ENCODE measurements around the gene EZR.
A peak's percentile ranks its signal among the peaks of the same experiment; 100 is the strongest.

Gene EZR

DNA sequence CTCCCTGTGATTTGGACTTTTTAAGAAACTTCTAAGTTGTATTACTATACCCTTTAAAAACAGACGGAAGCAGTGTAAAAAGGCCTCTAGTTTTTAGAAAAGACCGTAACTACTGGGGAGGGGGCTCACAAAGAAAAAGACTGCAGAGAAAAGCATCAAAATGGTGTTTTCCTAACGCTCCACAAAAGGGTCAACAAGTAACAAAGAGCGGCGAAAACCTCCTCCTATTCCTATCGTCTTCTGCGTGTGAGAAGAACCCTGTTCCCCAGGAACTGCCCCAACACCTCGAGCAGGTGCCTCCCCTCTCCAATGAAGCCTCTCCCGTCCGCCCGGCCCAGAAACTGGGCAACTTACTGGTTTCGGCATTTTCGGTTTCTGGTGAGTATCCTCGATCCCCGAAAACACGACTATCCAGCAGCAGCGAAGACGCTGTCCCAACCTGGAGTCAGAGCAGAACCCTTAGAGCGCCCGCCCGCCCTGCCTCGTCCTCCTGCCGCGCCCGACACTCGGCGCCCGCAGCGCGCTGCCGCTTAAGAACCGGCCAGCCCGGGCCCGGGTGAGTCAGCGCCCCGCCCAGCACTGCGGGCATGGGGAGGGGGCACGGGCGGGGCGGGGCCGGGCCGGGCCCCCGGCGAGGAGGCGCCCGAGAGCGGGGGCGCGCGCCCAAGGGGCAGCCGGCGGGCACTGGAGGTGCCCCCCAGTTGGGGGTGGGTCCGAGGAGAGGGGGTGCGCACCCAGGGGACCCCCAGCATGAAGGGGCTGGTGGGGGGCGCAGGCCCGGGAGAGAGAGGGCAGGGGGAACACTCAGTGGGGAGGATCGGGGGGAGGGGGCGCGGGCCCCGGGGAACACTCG lies 1.2 kb downstream of the EZR start:
- peak; percentile 77 for DNase-seq

DNA sequence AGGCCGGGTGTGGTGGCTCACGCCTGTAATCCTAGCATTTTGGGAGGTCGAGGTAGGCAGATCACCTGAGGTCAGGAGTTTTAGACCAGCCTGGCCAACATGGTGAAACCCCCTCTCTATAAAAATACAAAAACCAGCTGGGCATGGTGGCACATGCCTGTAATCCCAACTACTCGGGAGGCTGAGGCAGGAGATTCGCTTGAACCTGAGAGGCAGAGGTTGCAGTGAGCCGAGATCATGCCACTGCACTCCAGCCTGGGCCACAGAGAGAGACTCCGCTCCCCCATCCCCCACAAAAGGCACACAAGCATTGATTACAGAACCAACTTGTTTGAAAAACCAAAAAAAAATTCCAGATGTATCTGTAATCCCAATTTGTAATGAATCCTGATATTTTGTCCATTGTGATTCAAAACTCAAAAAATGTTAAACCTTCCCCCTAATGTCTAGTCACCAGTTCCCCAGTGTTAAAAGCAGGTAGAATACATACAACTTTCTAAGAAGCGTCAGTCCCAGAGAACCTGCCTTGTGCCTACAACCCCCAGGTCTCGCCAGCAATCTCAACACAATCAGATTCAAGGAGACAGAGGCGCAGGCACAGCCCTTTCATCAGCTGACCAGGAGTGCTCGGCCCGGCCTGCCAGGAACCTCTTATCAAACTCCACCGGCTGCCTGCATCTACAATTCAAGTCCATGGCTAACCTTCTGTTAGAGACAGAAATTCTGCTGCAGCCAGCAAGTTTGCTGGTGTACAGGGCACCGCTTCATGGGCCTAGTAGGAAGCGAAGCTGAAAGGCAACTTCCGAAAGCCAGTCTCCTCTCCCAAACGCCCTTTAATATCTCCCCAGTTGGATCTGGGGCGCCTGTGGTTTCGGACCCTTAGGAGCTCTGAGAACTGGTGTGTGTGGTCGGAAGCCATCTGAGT lies 2.1 kb downstream of the EZR start:
- no peak for DNase-seq

DNA sequence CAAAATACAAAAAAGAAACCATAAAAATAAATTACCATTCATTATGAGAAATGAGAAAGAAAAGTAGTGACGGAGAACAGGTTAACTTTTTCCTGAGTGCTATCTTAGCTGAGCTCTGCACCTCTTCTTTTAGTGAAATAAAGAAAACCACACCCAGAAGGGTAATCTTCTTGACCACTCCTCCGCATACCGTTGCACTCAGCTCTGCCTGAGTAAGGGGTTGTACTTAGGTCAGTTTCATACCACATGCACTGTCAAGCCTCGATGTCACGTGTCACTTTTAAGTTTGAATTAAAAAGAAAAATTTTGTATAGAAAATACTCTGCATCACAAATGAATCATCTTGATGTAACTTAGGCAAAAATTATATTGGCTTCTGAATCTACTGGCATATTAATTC lies 2.8 kb downstream of the EZR start:
- DNase-seq: no peak

DNA sequence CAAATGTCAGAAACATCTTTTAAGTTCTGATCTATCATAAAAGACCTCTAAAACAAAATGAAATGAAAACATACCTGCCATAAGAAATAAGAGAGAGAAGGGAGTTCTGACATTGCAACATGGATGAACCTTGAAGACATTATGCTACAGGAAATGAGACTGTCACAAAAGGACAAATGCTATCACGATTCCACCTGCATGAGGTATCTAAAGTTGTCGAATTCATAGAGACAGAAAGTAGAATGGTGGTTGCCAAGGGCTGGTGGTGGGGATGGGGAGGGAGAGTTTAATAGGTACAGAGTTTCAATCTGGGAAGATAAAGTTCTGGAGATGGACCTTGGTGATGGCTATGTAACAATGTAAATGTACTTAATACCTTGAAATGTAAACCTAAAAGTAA lies 3.3 kb downstream of the EZR start:
- no peak for DNase-seq

DNA sequence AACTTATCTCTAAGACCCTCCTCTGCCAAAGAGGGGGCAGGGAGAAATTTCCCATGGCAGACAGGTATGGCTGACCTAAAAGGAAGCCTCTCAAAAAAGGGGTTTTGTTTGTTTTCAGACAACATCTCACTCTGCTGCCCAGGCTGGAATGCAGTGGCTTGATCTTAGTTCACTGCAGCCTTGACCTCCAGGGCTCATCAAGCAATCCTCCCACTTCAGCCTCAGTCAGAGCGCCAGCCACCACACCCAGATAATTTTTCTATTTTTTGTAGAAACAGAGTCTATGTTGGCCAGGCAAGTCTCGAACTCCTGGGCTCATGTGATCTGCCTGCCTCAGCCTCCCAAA lies 3.8 kb downstream of the EZR start:
- no peak for DNase-seq

DNA sequence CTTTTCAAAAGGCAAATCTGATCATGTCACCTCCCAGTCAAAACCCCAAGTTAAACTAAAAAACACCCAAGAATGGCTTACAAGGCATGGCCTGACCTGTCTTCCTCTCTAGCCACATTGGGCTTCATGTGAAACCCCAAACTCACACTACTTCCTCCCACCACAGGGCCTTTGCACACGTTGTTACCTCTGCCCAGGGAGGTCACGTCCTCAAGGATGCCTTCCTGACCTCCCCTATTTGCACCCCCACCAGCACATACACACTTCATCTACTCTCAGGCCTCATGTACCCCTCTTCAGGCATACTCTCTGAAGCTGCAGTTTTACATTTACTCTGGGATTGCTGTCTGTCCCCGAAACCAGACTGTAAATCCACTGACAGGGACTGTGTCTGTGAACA lies 6.1 kb downstream of the EZR start:
- DNase-seq: no peak

DNA sequence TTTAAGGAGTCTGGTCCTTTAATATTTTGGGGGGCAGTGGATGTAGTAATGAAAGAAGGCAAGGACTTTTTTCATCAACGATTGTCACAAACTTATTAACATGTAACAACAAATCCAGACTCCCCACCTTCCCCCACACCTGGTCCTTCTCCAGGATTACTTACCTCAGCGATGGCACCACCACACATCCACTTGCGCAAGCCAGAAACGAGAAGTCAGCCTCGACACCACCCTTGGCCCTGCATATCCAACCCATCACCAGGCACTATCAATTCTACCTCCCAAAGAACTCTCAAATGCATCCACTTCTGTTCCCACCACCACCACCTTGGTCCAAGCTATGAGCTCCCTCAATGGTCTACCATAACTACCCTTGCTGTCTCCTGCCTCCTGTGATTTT lies 6.6 kb downstream of the EZR start:
- no peak for DNase-seq

DNA sequence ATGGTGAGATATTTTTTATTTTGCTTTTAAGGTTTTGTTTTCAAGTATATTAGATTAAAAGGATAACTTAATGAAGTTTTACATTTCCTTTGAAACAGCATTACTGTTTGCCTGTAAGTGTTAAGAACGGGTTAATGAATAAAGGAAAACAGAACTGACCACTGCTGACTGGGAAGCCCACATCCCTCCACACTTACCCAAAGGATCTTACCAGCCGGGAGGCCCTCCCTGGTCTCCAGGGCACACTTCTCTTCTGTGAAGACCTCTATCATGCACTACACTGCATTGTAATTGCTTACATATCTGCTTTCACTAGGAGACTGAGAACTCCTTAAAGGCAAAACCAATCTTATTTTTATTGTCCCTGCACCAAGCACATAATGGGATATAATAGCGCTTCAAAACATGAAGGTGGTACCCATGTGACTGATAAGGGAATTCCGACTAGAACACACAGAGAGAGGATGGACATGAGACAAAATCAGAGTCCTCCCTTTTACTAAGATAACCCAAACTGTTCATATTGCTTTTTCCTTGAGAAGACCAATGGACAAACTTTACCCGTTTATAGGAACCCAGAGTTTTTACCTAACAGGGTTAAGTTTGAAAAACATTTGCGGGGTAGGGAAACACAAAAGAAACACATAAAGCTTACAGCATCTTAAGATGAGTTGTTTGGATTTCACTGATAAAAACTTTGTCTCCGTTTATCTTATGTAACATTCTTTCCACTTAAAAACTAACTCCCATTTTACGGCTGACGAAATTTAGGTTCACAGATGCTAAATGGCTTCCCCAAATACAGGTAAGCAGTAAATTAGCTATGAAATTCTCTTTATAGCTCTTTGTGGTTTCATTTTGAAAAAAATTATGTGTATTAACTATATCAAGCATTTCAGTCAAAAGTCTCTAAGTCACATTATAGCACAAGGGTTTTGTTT lies 8.7 kb downstream of the EZR start:
- DNase-seq: no peak

DNA sequence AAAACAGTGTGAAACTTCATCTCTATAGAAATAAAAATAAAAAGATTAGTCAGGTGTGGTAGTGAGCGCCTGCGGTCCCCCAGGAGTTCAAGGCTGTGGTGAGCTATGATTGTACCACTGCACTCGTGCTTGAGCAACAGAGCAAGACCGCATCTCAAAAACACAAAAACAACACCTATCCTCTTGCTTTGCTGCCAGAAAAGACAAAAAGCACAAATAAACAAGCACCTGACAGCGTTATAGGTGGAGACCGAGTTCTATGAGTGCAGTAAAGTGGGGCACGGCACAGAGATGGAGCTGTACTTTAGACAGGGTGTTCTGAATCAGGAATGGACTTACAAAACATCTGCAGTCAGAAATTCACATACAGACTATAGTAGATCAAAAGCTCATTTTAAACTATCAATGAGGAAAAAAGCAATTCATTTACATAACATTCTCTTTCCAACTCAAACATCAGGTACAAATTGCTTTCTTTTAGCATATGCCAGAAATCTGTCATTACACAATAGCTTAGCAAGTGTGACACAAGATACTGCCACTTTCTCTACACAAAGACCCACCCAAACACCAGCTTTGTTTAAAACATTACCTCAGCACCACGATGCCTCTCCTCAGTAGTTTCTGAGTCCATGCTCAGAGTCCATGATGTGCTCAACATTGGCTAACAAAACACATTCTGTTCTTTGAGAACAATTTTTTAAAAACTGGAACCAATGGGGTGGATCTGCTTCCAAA lies 10.1 kb downstream of the EZR start:
- DNase-seq: no peak

DNA sequence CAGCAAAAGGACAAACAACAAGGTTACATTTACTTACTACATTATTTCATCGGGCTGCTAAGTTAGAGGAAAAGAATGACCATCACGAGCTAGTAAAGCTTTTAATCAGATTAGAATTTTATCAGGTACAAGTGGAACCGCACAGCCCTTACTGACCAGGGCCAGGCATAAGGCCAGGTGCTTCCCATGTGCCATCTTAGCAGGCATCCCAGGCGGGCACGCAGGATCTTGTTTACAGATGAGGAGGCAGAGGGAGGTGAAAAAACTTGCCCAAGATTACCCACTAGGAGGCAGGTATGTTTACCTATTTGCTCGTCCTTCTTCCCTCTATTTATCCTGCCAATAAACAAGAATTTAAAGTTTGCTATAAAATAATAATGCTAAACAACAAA lies 10.7 kb downstream of the EZR start:
- no peak for DNase-seq

DNA sequence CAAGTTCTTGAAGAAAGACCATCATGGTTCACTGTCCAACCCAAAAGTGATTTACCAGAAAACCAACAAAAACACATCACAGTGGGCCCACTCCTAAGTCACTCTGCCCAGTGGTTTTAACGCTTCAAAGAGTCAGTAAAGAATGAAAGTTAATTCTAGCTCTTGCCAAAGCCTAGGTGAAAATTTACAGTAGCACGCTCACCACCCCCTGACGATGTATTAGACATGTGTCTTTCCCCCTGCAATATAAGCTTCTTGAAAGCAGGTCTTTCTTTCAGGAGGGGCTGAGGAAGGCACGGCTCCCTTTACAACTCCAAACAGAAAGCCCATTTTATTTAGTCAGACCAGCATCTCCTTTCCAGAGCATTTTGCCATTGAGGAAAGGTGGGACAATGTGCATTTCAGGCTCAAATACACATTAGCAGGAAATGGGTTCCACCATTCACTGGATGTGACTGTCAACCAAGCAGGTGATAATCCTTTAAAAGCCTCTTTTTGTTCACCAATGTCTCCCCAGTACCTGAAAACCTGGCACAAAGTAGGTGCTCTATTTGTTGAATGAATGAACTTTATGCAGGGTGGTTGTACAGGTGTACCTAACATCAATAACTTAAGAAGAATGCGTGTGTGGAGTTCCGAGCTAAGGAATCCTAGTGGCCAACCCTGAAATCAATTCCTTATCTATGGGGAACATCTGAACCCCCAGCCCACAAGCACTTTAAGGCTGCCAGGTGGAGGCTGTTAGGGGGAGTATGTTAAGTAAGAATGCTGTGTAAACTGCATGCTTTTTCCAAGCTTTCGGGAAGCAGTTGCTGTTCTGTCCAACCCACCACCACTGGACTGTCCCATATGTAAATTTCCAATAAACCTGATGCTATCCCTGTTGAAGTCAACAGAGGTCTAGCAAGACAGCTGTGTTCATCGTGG lies 11.4 kb downstream of the EZR start:
- no peak for DNase-seq

DNA sequence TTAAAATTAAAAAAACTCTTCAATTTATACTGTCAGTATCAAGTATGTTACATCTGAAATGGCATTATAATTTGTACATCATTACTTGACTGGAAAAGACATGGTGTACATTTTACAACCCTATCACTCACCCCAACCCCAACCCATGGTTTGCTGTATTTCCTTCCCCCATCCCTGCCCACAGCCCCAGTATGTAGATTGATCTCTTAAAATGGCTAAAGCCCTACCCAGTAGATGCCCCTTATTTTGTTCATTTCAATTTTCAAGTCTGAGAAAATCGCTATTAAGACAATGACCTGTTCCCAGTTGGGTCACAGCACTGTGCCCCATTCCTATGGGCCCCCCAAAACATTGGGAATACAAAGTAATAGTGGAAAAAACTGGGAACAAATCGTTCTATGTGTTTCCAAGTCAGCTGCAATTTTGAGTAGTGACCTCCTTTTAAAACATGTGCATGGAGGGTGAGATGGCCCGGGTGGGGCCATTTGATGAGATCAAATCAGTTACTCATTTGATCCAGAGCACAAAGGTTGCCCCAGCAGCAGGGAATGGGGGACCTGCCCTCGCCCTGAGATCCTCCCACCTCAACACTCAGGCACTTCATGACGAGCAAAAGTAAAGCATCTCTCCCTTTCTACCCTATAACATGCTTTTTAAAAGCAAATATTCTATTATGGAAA lies 13.3 kb downstream of the EZR start:
- no peak for DNase-seq

DNA sequence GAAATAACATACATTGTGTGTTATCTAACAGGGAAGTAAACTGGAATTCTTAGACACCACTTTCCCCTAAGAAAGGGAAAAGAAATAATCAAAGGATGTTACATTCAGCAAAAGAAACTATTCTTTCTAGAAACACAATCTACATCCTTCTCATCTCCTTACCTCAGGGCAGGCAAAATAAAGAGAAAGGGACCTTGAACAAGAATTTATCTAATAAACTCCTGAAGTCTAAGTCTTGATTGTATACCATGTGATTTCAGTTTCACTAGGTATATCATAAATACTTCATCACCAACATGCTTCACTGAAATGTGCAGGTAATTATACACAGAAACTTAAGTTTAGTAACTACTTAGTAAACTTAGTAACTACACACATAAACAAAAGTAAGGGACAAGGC lies 15.0 kb downstream of the EZR start:
- DNase-seq: no peak

DNA sequence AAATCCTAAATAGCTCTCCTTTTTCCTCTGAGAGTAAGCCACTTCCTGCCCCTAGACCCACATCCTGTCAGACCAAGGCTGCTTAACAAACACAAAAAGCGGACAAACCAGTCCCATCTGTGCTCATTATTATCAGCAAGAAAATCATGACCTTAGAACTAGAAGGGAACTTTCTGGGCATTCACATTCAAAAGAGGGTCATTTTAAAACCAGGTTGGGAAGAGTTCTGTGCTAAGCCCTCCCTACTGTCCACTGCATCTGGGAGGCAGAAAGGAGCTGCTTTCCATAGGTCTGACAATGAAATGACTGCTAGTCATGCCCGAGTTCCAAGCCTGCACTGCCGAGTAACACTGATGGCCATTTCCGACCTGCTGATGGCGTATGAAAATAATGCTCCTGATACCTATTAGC lies 15.4 kb downstream of the EZR start:
- DNase-seq: no peak

DNA sequence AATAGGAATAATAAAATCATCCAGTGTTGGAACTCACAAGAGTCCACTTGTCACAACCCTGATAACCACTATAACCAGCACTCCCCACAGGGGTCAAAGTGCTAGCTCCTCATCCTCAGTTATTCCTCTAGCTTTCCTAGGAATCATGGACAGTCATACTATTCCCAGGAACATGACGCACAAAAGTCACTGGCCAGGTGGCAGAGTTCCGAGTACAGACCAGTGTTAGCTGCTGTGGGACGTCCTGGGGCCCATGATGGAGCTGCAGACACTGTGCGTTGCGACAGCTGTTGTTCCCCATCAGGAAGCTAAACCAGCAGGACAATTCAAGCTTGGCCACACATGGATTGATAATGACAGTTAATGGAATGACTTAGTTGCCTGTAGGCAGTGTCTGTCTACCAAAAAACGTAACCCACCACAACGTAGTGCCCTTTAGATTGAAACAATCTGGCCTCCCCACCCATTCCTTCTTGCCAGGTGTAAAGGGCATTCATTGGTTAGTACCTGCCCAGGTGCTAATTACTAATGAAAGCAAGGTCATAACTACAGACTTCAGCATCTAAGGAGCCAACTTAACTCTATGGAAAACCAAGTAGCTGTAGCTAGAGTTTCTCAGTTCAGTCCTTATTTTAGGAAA lies 17.4 kb downstream of the EZR start:
- DNase-seq: no peak

DNA sequence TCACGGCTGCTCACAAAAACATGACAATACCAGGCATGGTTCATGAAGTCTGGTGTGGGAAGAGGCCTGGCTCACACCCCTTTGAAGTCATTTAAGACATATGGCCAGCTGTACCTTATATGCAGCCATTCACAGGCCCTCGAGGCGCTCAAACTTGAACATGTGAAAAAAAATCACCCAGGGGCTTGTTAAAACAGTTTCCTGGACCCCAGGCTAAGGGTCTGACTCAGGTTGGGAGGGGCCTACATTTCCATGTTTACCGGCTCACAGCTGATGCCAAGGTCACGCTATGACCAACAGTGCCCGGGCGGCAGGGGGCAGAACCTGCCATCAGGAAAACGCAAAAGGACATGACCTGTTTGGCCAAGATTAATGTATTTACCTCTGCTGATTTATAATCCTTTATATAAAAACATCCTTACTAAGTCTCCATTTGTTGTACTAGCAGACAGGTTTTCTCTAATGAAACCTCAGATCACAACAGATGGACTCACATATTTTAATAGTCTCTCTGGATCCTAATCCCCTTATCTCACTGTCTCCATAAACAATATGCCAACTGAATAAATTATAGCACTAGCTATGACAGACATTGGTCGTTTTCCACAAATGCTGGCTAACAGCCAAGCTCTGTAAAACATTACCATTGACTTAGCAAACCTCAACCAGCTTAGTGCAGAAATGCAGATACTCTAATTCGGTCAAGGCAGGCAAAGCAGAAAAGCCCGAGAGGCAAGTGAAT lies 19.9 kb downstream of the EZR start:
- peak; percentile 54 for DNase-seq

DNA sequence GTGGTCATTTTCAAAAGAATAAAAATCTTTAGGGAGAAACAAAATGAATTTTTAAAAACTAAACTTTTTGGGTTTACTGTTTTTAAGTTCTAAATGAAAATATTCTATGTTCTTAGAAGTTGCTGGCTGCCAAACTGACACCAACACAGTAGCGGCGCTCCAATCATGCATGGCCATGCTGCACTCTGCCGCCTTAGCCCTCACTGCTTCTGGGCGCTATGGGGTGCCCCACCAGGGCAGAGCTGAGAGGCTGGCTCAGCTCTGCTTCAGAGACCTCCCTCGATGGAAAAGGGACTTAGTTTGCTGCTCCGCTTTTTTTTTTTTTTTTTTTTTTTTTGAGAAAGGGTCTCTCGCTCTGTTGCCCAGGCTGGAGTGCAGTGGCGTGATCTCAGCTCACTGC lies 20.9 kb downstream of the EZR start:
- no peak for DNase-seq

DNA sequence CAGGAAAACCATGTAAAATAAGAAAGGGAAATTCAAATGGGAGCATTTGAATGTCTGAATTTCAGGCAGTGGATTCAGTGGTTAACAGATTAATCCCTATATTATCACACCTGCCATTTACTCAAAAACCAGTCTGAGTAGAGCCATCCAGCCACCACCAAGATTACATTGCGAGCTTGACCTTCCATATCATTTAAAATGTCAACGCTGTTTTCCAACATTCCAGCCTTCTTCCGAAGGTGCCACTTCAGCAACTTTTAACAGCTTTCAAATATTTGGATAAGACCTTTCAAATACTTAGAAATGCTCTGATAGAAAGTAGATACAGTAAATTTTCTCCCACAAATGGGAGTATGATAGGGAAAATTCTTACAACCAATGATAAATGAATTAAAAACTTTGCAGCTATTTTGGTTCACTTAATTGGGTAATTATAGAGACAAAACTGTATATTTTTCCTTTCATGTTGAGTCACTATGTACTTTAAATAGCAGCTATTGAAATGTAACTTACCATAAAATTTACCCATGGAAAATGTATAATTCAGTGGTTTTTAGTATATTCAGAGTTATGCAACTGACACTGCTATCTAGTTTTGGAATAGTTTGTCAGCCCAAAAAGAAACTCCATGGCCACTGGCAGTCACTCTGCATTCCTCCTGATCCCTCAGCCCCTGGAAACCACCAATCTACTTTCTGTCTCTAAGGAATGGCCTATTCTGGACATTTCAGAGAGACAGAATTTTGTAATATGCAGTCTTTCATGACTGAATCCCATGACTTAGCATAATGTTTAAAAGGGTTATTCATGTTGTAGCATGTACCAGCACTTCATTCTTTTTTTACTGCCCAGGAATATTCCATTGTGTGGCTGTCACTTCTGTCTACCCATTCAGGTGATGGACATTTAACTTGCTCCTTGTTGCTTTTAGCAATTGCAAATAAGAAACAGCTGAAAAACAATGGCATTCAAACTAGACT lies 21.5 kb downstream of the EZR start:
- DNase-seq: peak; percentile 90
